Measurements from ENCODE around the gene ZNF512.
"Not testable (repeated sequence)": the region's sequence is repeated elsewhere in the genome, so short reads cannot be mapped to it uniquely, and the experiment has no call there.

Gene ZNF512

DNA sequence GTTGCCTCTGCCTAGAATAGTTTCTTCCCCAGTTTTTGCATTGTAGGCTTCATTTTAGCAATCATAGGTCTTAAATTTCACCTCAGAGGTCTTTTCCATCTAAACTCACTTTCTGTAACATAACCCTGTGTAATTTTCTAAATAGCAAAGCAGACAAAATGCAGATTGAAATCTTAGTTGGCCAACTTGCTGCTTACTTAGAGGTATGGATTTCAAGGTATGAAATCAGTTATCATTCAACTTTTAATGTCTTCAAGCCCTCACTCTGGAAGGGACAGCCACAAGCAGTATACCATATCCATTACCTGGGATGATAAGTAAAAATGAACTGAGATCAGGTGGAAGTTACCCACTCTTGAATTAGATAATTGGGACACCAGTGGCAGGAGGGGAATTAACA is 42.1 kb downstream of the ZNF512 start:
- H3K9ac ChIP-seq (ENCODE audit: low read depth, low read length) = no peak overlapping the region
- H3K9me3 ChIP-seq (ENCODE audit: control insufficient read depth, insufficient read depth, low read length) = no peaks in the 10 kb centered on the region
- no peaks in the 10 kb centered on the region for H3K27me3 ChIP-seq (ENCODE audit: control insufficient read depth, insufficient read depth, low read length)
- H3K4me1 ChIP-seq (ENCODE audit: control insufficient read depth, insufficient read depth, low read length) = peaks cover 8% of the 10 kb centered on the region
- no peaks in the 10 kb centered on the region for H3K36me3 ChIP-seq (ENCODE audit: control insufficient read depth, insufficient read depth, low read length)
- H3K4me3 ChIP-seq (ENCODE audit: low read depth, low read length) = no peak overlapping the region

DNA sequence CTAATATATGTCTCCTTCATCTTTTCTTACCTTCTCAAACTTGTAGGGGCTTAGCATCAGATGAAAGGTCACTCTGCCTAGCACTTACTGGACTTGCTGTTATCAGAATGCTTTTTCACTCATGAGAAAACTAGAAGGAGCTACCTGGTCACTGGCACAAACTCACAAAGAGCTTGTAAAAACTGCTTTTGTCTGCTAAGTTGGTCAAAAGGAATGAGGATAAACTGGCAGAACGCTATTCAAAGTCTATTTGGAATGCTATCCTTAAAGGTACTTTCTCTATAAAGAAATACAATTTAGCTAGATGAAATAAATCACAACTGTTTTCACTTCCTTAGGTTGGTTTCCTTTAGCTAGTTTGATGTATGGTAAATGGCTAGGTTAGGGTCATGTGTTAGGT is 43.5 kb downstream of the ZNF512 start:
- not testable (repeated sequence) for H3K4me3 ChIP-seq (ENCODE audit: low read depth, low read length); H3K9me3 ChIP-seq (ENCODE audit: control insufficient read depth, insufficient read depth, low read length); H3K27me3 ChIP-seq (ENCODE audit: control insufficient read depth, insufficient read depth, low read length); H3K9ac ChIP-seq (ENCODE audit: low read depth, low read length); H3K4me1 ChIP-seq (ENCODE audit: control insufficient read depth, insufficient read depth, low read length); H3K36me3 ChIP-seq (ENCODE audit: control insufficient read depth, insufficient read depth, low read length)

- not testable (repeated sequence) for H3K4me3 ChIP-seq (ENCODE audit: low read depth, low read length); H3K36me3 ChIP-seq (ENCODE audit: control insufficient read depth, insufficient read depth, low read length); H3K9me3 ChIP-seq (ENCODE audit: control insufficient read depth, insufficient read depth, low read length); H3K9ac ChIP-seq (ENCODE audit: low read depth, low read length); H3K27me3 ChIP-seq (ENCODE audit: control insufficient read depth, insufficient read depth, low read length); H3K4me1 ChIP-seq (ENCODE audit: control insufficient read depth, insufficient read depth, low read length)
Observed at GRCh38 chr2:27626921-27627320, 44.1 kb downstream of the ZNF512 start.

DNA sequence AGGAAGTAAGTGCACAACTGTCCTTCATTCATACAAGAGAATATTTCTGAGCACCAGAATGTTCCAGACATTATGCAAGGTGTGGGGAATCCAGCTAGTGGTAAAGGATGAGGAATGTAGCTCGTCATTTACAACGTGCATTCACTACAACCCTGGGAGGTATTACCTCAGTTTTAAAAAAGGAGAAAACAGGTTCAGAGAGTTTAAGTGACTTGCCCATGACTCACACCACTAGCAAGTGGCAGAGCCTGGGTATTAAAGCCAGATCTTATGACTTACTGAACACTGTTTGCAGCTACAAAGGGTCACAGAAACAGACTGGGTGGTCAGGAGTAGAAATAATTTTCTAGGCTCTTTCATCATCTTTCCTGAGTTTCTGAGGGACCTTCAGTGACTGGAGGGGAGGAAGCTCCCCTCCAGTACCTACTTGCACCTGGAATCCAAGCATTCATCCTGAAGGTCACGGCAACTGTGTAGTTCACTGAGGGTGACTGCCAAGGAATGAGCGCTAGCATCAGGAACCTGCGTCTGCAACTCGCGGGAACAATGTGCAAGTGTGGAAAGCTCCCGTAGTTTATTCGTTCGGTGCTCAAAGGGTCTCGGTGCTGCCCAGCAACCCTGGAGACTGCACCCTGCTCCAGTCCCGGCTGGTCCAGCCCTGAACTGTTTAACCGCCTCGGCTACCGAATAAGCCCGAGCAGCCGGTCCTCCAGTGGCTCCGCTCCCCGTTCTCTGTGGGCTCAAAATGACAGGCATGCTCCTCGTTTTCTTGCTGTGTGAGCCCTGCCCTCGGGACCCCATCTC is 45.3 kb downstream of the ZNF512 start:
- H3K9me3 ChIP-seq (ENCODE audit: control insufficient read depth, insufficient read depth, low read length) = no peaks in the 10 kb centered on the region
- peak overlapping the region; percentile 97 for H3K4me3 ChIP-seq (ENCODE audit: low read depth, low read length)
- H3K27me3 ChIP-seq (ENCODE audit: control insufficient read depth, insufficient read depth, low read length) = no peaks in the 10 kb centered on the region
- no peaks in the 10 kb centered on the region for H3K4me1 ChIP-seq (ENCODE audit: control insufficient read depth, insufficient read depth, low read length)
- H3K36me3 ChIP-seq (ENCODE audit: control insufficient read depth, insufficient read depth, low read length) = no peaks in the 10 kb centered on the region
- peak overlapping the region; percentile 94 for H3K9ac ChIP-seq (ENCODE audit: low read depth, low read length)

DNA sequence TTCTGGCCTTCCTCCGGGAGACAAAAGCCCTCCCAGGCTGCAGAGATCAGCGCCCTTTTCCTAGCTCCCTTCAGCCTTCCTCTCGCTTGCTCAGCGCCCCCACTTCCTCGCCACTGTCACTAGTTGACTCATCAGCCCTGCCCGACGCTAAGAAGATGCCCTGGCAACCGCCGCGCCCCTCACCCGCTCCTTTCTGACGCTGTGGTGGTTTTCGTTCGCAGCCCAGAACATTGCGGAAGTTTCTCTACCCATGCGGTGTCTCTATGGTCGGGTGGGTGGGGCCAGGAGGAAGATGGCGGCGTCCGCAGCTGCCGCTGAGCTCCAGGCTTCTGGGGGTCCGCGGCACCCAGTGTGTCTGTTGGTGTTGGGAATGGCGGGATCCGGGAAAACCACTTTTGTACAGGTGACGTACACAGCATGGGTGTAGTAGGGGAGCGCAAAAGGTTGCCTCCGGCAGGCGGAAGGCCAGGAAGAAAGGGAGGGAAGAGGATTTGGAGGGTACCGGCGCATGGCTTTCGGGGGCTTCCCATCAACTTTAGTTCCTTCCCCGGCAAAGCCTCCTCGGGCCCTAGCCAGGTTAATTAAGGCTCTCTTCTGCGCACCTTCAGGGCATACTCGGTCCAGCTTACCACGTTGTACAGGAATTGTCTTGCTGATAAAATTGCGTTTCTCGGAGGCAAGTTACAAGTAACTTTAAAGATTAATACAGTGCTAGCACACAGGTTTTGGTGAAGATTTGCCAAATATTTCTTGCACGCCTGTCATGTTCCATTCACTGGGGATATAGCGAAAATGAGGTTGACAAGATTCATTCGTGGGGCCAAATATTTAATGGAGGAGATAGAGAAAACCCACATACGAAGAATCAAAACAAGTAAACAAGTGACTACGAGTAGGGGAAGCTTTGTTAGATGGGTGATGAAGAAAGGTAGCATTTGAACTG is 46.2 kb downstream of the ZNF512 start, which contains the start of the genes CCDC121 and GPN1:
Gene CCDC121, minus strand, starts transcription at position 246 of the 943 bp plus-strand sequence. CDS start 1,213 bp downstream, outside the sequence.
Gene GPN1, plus strand, starts transcription at position 284 of the 943 bp plus-strand sequence. Its CDS starts 9 bp downstream, at position 293.
- no peaks in the 10 kb centered on the region for H3K9me3 ChIP-seq (ENCODE audit: control insufficient read depth, insufficient read depth, low read length)
- peak within 1 kb of the TSS; percentile 97 for H3K4me3 ChIP-seq (ENCODE audit: low read depth, low read length)
- peak within 1 kb of the TSS; percentile 94 for H3K9ac ChIP-seq (ENCODE audit: low read depth, low read length)
- H3K36me3 ChIP-seq (ENCODE audit: control insufficient read depth, insufficient read depth, low read length) = no peaks in the 10 kb centered on the region
- no peaks in the 10 kb centered on the region for H3K27me3 ChIP-seq (ENCODE audit: control insufficient read depth, insufficient read depth, low read length)
- no peaks in the 10 kb centered on the region for H3K4me1 ChIP-seq (ENCODE audit: control insufficient read depth, insufficient read depth, low read length)

GRCh38 chr2:27630257-27630656 is 47.4 kb downstream of the ZNF512 start:
- H3K36me3 ChIP-seq (ENCODE audit: control insufficient read depth, insufficient read depth, low read length); H3K4me3 ChIP-seq (ENCODE audit: low read depth, low read length); H3K9ac ChIP-seq (ENCODE audit: low read depth, low read length); H3K4me1 ChIP-seq (ENCODE audit: control insufficient read depth, insufficient read depth, low read length); H3K9me3 ChIP-seq (ENCODE audit: control insufficient read depth, insufficient read depth, low read length); H3K27me3 ChIP-seq (ENCODE audit: control insufficient read depth, insufficient read depth, low read length): not testable (repeated sequence)

- H3K36me3 ChIP-seq (ENCODE audit: control insufficient read depth, insufficient read depth, low read length) = peaks cover 24% of the 10 kb centered on the region
- no peaks in the 10 kb centered on the region for H3K9me3 ChIP-seq (ENCODE audit: control insufficient read depth, insufficient read depth, low read length)
Observed at GRCh38 chr2:27634291-27634690, 51.4 kb downstream of the ZNF512 start.

DNA sequence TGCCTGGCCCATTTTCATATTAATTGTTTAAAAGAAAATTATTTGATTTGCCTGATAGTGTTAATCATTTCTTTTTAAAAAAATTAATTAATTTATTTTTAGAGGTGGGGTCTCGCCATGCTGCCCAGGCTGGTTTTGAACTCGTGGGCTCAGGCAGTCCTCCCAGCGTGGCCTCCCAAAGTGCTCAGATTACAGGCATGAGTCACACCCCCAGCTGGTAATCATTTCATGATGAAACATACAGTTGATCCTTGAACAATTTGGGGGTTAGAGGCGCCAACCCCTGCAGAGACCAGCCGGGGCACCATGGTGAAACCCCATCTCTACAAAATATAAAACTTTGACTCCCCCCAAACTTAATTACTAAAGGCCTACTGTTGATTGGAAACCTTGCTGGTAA is 53.9 kb downstream of the ZNF512 start:
- Histone ChIP-seq H3K4me3 (ENCODE audit: low read depth, low read length) (no peak overlapping the region), H3K9me3 (ENCODE audit: control insufficient read depth, insufficient read depth, low read length) (no peaks in the 10 kb centered on the region), H3K36me3 (ENCODE audit: control insufficient read depth, insufficient read depth, low read length) (peaks cover 24% of the 10 kb centered on the region), H3K27me3 (ENCODE audit: control insufficient read depth, insufficient read depth, low read length) (no peaks in the 10 kb centered on the region), H3K4me1 (ENCODE audit: control insufficient read depth, insufficient read depth, low read length) (no peaks in the 10 kb centered on the region), H3K9ac (ENCODE audit: low read depth, low read length) (no peak overlapping the region)

More at GRCh38 chr2:27634291-27634690, 51.4 kb downstream of the ZNF512 start:
- Histone ChIP-seq H3K4me1 (ENCODE audit: control insufficient read depth, insufficient read depth, low read length) (no peaks in the 10 kb centered on the region), H3K9ac (ENCODE audit: low read depth, low read length) (no peak overlapping the region), H3K4me3 (ENCODE audit: low read depth, low read length) (no peak overlapping the region), H3K27me3 (ENCODE audit: control insufficient read depth, insufficient read depth, low read length) (no peaks in the 10 kb centered on the region)

GRCh38 chr2:27638037-27638637 is 55.3 kb downstream of the ZNF512 start:
- Histone ChIP-seq H3K4me1 (ENCODE audit: control insufficient read depth, insufficient read depth, low read length) (no peaks in the 10 kb centered on the region), H3K4me3 (ENCODE audit: low read depth, low read length) (no peak overlapping the region), H3K27me3 (ENCODE audit: control insufficient read depth, insufficient read depth, low read length) (no peaks in the 10 kb centered on the region), H3K9me3 (ENCODE audit: control insufficient read depth, insufficient read depth, low read length) (no peaks in the 10 kb centered on the region), H3K9ac (ENCODE audit: low read depth, low read length) (no peak overlapping the region), H3K36me3 (ENCODE audit: control insufficient read depth, insufficient read depth, low read length) (peaks cover 24% of the 10 kb centered on the region)

DNA sequence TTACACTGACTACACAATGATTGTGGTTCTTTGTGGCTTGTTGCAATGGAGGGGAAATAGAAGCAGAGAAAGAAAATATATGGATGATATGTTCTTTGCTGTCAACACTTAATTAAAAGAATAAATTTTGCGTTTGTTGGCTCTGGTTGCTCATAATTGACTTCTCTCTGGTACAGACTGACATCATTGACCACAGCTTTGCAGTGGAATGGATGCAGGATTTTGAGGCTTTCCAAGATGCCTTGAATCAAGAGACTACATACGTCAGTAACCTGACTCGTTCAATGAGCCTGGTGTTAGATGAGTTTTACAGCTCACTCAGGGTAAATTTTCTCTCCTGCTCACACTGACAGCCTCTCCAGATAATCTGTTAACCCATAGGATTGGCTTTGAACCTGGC is 55.9 kb downstream of the ZNF512 start:
- H3K36me3 ChIP-seq (ENCODE audit: control insufficient read depth, insufficient read depth, low read length) = peaks cover 24% of the 10 kb centered on the region
- no peak overlapping the region for H3K9ac ChIP-seq (ENCODE audit: low read depth, low read length)
- no peak overlapping the region for H3K4me3 ChIP-seq (ENCODE audit: low read depth, low read length)
- H3K27me3 ChIP-seq (ENCODE audit: control insufficient read depth, insufficient read depth, low read length) = no peaks in the 10 kb centered on the region
- no peaks in the 10 kb centered on the region for H3K9me3 ChIP-seq (ENCODE audit: control insufficient read depth, insufficient read depth, low read length)
- no peaks in the 10 kb centered on the region for H3K4me1 ChIP-seq (ENCODE audit: control insufficient read depth, insufficient read depth, low read length)

DNA sequence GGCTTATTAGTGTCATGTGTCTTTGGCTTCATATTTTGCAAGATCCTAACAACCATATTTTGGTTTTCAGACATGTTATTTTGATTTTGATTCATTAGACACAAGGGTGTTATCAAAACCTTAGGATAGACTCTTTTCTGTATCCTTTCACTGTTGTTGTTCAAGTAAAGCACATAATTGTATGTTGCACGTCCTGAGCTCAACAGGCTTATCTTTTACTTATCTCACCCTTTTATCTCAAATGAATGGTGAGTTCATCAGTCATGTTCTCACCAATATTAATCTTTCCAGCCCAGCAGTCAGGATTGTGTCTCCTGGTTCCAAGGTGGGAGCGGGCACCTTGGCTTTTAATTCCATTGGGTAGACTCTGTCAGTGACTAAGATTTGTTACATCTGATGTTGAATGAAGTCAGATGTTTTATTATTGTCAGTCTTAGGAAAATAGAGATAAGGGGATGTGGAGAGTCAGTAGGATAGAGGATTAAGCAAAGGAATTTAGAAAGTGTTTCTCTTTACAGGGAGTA is 57.9 kb downstream of the ZNF512 start:
- Histone ChIP-seq H3K9me3 (ENCODE audit: control insufficient read depth, insufficient read depth, low read length) (no peaks in the 10 kb centered on the region), H3K36me3 (ENCODE audit: control insufficient read depth, insufficient read depth, low read length) (peaks cover 15% of the 10 kb centered on the region), H3K27me3 (ENCODE audit: control insufficient read depth, insufficient read depth, low read length) (no peaks in the 10 kb centered on the region)

More for the DNA sequence above, 57.9 kb downstream of the ZNF512 start:
- Histone ChIP-seq H3K4me1 (ENCODE audit: control insufficient read depth, insufficient read depth, low read length) (no peaks in the 10 kb centered on the region), H3K9ac (ENCODE audit: low read depth, low read length) (no peak overlapping the region), H3K4me3 (ENCODE audit: low read depth, low read length) (no peak overlapping the region)

All from iPS-15b (cell line).